K562 (cell line): Measurements from ENCODE around the gene ADGRE3. TPM values are rescaled to one million over a fixed set of nuclear protein-coding genes. Genes with fewer than 3 reads are reported as not detected.

Experiments
- ATAC-seq: fragments of 200-7000 bp; cut with Tn5 transposase; 3 replicates; pipeline ENCODE4 v1.9.1; 2020; ENCODE audit warnings: moderate library complexity
- BruUV-seq: library from RNA; stranded (reverse); fragments of 400-500 nt; replicated peaks from 2 replicates; lab custom pipeline; 2021; lab: Mats Ljungman, UMichigan
- CTCF ChIA-PET: fragments of 300-600 bp; formaldehyde crosslinking; extraction: SDS; loops from one replicate; lab custom pipeline; 2021; ENCODE audit warnings: low intra/inter-chr PET ratio; lab: Yijun Ruan, JAX
- POLR2A ChIA-PET: fragments of 300-600, 350-650 bp; sonication (Branson Sonifier 250); formaldehyde crosslinking; extraction: SDS; loops from one replicate; lab custom pipeline; 2021; ENCODE audit warnings: antibody characterized with exemption, inconsistent platforms; lab: Yijun Ruan, JAX
- DNase-seq, 4 experiments: peaks; one replicate each; pipeline versions ENCODE4 v3.0.0 to v3.0.0-alpha.2; 2011 to 2018; ENCODE audit warnings: low spot score in 3 of 4, mixed read lengths in 3 of 4; ENCODE audit errors: extremely low read depth in 1 of 4
- FAIRE-seq: peaks from 2 replicates; lab custom pipeline; 2011; peaks lifted over from hg19 to GRCh38; lab: Jason Lieb, UNC
- H2AFZ ChIP-seq: 2 replicates; pipeline ENCODE4 v1.6.0; 2011; ENCODE audit warnings: low read depth, low read length, control low read depth, inconsistent platforms
- H3K27ac ChIP-seq: fragments of 200-600 bp; 3 replicates; pipeline ENCODE4 v1.8.0; 2011; ENCODE audit warnings: low read depth, mild to moderate bottlenecking, control low read depth, inconsistent platforms, low read length, moderate library complexity, mixed read lengths; ENCODE audit errors: extremely low read depth
- H3K27me3 ChIP-seq, 2 experiments: fragments of 300-600 bp in 1 of 2; 2 replicates in 1 of 2; 3 replicates in 1 of 2; pipeline versions ENCODE4 v1.6.0 to v1.8.0; 2011; ENCODE audit warnings: inconsistent platforms in 2 of 2, low read length in 2 of 2, mild to moderate bottlenecking in 1 of 2, mixed read lengths in 1 of 2, moderate library complexity in 1 of 2; ENCODE audit not compliant: control insufficient read depth in 2 of 2, insufficient read depth in 2 of 2
- H3K36me3 ChIP-seq: fragments of 300-600 bp; 3 replicates; pipeline ENCODE4 v1.8.0; 2011; ENCODE audit warnings: mild to moderate bottlenecking, low read length, inconsistent platforms; ENCODE audit not compliant: control insufficient read depth, insufficient read depth
- H3K4me1 ChIP-seq, 2 experiments: fragments of 200-600 bp in 1 of 2; replicated peaks in 1 of 2; 2 replicates in 1 of 2; 3 replicates in 1 of 2; pipeline versions ENCODE4 v1.5.1 to v1.8.0; 2011; ENCODE audit warnings: inconsistent platforms in 2 of 2, low read length in 2 of 2, mild to moderate bottlenecking in 1 of 2, mixed read lengths in 1 of 2, moderate library complexity in 1 of 2; ENCODE audit not compliant: control insufficient read depth in 2 of 2, insufficient read depth in 2 of 2
- H3K4me2 ChIP-seq: 2 replicates; pipeline ENCODE4 v1.6.1; 2011; ENCODE audit warnings: low read length, control low read depth, inconsistent platforms, mixed read lengths; ENCODE audit not compliant: insufficient read depth
- H3K4me3 ChIP-seq: fragments of 200-600 bp; sonication (generic), shearing (Covaris generic); 2 replicates; pipeline ENCODE4 v1.5.1; 2016; ENCODE audit warnings: control low read depth, inconsistent platforms
- H3K79me2 ChIP-seq: fragments of 200-600 bp; 3 replicates; pipeline ENCODE4 v1.8.0; 2011; ENCODE audit warnings: low read length, inconsistent platforms; ENCODE audit not compliant: control insufficient read depth, insufficient read depth
- H3K9ac ChIP-seq, 2 experiments: 2 replicates each; pipeline versions ENCODE4 v1.6.0 to v1.6.1; 2011; ENCODE audit warnings: low read depth in 2 of 2, low read length in 2 of 2, control low read depth in 1 of 2, inconsistent platforms in 1 of 2, mild to moderate bottlenecking in 1 of 2, mixed read lengths in 1 of 2; ENCODE audit not compliant: insufficient read depth in 1 of 2
- H3K9me1 ChIP-seq: one replicate; pipeline ENCODE4 v1.6.0; 2011; ENCODE audit warnings: inconsistent platforms, mild to moderate bottlenecking, low read length, moderate library complexity; ENCODE audit not compliant: control insufficient read depth, insufficient read depth
- H3K9me3 ChIP-seq: replicated peaks from 2 replicates; pipeline ENCODE4 v1.5.1; 2011; ENCODE audit warnings: low read depth, low read length, inconsistent platforms; ENCODE audit not compliant: control insufficient read depth, insufficient read depth
- H4K20me1 ChIP-seq: replicated peaks from 2 replicates; pipeline ENCODE4 v1.6.1; 2011; ENCODE audit warnings: low read length, inconsistent platforms, mixed read lengths; ENCODE audit not compliant: control insufficient read depth, insufficient read depth
- CBX3 ChIP-seq, 2 experiments: IDR thresholded peaks; 1 replicate in 1 of 2; 2 replicates in 1 of 2; pipeline ENCODE4 v1.6.1; 2012; ENCODE audit warnings: inconsistent platforms in 2 of 2, low read length in 2 of 2, borderline replicate concordance in 1 of 2, control low read depth in 1 of 2
- ESRRB ChIP-seq: fragments of 250-450 bp; sonication (Bioruptor Pico); IDR thresholded peaks from 2 replicates; pipeline ENCODE4 v1.5.0; 2020; ENCODE audit warnings: mild to moderate bottlenecking, moderate library complexity, borderline replicate concordance
- MYNN ChIP-seq, 2 experiments: sonication (generic); formaldehyde crosslinking in 1 of 2; IDR thresholded peaks; 2 replicates each; pipeline versions ENCODE4 v1.5.0 to v1.6.1; 2016 to 2020; ENCODE audit warnings: antibody characterized with exemption in 1 of 2, missing genetic modification reagents in 1 of 2
- NR2F6 ChIP-seq: fragments of 450-650 bp; formaldehyde crosslinking; IDR thresholded peaks from 2 replicates; pipeline ENCODE4 v1.4.0; 2020; ENCODE audit warnings: mild to moderate bottlenecking
- PCBP1 ChIP-seq: fragments of 200-400 bp; formaldehyde crosslinking; IDR thresholded peaks from 2 replicates; pipeline ENCODE4 v1.6.1; 2018; ENCODE audit warnings: mild to moderate bottlenecking, low read depth, low read length; ENCODE audit not compliant: poor library complexity, severe bottlenecking
- PPARD ChIP-seq: fragments of 250-450 bp; sonication (Bioruptor Pico); IDR thresholded peaks from 2 replicates; pipeline ENCODE4 v1.8.0; 2022; ENCODE audit warnings: inconsistent platforms, mild to moderate bottlenecking, moderate library complexity
- SNIP1 ChIP-seq: fragments of 450-650 bp; IDR thresholded peaks from 2 replicates; pipeline ENCODE4 v1.7.1; 2017; ENCODE audit warnings: low read depth, mild to moderate bottlenecking
- TEAD4 ChIP-seq, 2 experiments: sonication (generic) in 1 of 2; formaldehyde crosslinking in 1 of 2; IDR thresholded peaks; 2 replicates each; pipeline versions ENCODE4 v1.6.1 to v1.8.0; 2012 to 2022; ENCODE audit warnings: borderline replicate concordance in 1 of 2, inconsistent platforms in 1 of 2, low read length in 1 of 2, mild to moderate bottlenecking in 1 of 2, missing genetic modification reagents in 1 of 2
- THRAP3 ChIP-seq: fragments of 450-650 bp; IDR thresholded peaks from 2 replicates; pipeline ENCODE4 v1.6.1; 2016; ENCODE audit warnings: mild to moderate bottlenecking, inconsistent platforms, borderline replicate concordance
- ZNF324 ChIP-seq: fragments of 250-450 bp; sonication (Bioruptor Pico); IDR thresholded peaks from 2 replicates; pipeline ENCODE4 v1.4.0; 2020; ENCODE audit warnings: mild to moderate bottlenecking
- WGBS: fragments of 100-300 bp; shearing (Covaris generic); methylation state at CpG from one replicate; pipeline ENCODE4 v1.1.6; 2016; ENCODE audit warnings: low coverage, mixed read lengths; ENCODE audit not compliant: insufficient coverage; ENCODE audit errors: missing lambda C conversion rate; 5-methylcytosine and 5-hydroxymethylcytosine counted together
- in situ Hi-C: fragments of 300-500 bp; cut with MboI; formaldehyde crosslinking; loops from 4 replicates; pipeline ENCODE4 v1.15.0; 2018; ENCODE audit warnings: inconsistent platforms, mixed read lengths
- intact Hi-C: fragments of 100-400 bp; cut with micrococcal nuclease; formaldehyde crosslinking; loops from 2 replicates; pipeline ENCODE4 v1.14.2; 2022
- polyA plus RNA-seq, 8 experiments: library from polyadenylated mRNA; depleted of rRNA in 4 of 8; stranded (reverse) in 5 of 8; unstranded in 3 of 8; fragments of >200 nt; fragmentation: Nextera tagmentation in 2 of 8; fragmentation: Illumina TruSeq in 1 of 8; extraction: Ambion mirVana in 2 of 8; extraction: Trizol in 1 of 8; gene quantifications; 2 replicates each; pipeline versions ENCODE4 v1.2.1 to v1.2.3, GENCODE V29; 2011 to 2014; ENCODE audit warnings: inconsistent platforms in 1 of 8, missing spikeins in 1 of 8
- total RNA-seq, 7 experiments: library from RNA; depleted of rRNA in 6 of 7; stranded (reverse); fragments of >200 nt in 6 of 7; fragmentation: Illumina TruSeq in 2 of 7; extraction: Trizol in 2 of 7; gene quantifications; 2 replicates each; pipeline versions ENCODE4 v1.2.1 to v1.2.3, GENCODE V29; 2011 to 2021; ENCODE audit warnings: low replicate concordance in 1 of 7
- TF ChIP-seq, protein P1 (sequence below): sonication (generic); formaldehyde crosslinking; IDR thresholded peaks from 2 replicates; pipeline ENCODE4 v1.9.0; 2022; ENCODE audit warnings: mild to moderate bottlenecking, missing genetic modification reagents
- TF ChIP-seq, protein P2 (sequence below): fragments of 450-650 bp; IDR thresholded peaks from 2 replicates; pipeline ENCODE4 v1.6.1; 2018; ENCODE audit not compliant: partially characterized antibody

The ADGRE3 gene
- total and polyA plus RNA-seq, 9 of the 15 experiments (the other 6 are each of a cell fraction or from before 2014, with no cell fraction given): not detected

DNA sequence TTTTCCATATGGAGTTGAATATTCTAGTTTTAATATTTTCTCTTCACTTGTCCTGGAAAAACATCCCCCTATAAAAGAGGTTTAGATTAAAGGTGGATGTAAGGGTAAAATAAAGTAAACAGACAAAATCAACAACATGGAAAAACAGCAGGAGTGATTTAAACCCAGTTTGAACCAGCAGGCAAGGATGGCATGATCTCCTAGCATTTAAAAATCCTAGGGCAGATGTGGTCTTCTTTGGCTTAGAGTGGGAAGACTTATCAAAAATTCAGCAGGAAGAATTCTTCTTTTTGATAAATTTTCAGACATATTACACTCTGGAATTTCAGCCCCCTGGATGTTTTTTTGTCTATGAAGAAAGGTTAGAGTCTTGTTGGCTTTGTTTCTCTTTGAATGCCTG, 55.2 kb downstream of the ADGRE3 start:
- Histone ChIP-seq H2AFZ (no peak overlapping the region), H3K27ac (no peak overlapping the region), H4K20me1 (no peaks in the 10 kb centered on the region), H3K4me1 (no peaks in the 10 kb centered on the region; a peak in 1 of 5 replicates), H3K36me3 (no peaks in the 10 kb centered on the region), H3K4me3 (no peak overlapping the region), H3K9ac (no peak overlapping the region), H3K27me3 (peaks cover 0 to 2% of the 10 kb centered on the region in 2 experiments; a peak in 1 of 5 replicates), H3K4me2 (no peak overlapping the region), H3K79me2 (no peaks in the 10 kb centered on the region), H3K9me3 (peaks cover 9% of the 10 kb centered on the region), H3K9me1 (no peaks in the 10 kb centered on the region)
- CTCF ChIA-PET: no interaction called here
- TF ChIP-seq, protein P1, sequence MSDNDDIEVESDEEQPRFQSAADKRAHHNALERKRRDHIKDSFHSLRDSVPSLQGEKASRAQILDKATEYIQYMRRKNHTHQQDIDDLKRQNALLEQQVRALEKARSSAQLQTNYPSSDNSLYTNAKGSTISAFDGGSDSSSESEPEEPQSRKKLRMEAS: no peak
- TF ChIP-seq CBX3 (IDR thresholded peaks at IDR 0.05; ENCODE audit: borderline replicate concordance in 1 of 2, low read length in 2 of 2) (peak in 1 of 2 experiments; percentile 70; a peak in 1 of 3 replicates), ZNF324 (CRISPR knock-in tag) (peak; percentile 96), PPARD (no peak)
- ATAC-seq (no peak), FAIRE-seq (no peak), DNase-seq (no peak)
- BruUV-seq: no TSS peak
- POLR2A ChIA-PET: no interaction called here
- in situ Hi-C loops: no loop called here
- intact Hi-C loops: no loop called here

DNA sequence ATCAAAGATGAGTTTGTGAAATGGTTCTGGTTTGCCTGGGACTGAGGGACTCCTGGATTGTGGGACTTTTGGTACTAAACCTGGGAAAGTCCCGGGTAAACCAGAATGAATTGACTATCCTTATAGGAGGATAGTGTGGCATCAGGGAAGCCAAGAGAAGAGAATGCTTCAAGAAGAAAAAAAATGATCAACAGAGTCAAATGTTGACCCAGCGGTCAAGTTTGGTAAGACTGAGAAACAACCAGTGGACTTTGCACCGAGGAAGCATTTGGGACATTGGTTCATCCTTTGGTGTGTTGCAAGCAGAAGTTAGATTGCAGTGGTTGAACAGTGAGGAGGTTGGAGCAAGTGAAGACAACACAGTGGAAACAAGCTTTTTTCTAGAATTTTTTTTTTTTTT, 58.2 kb downstream of the ADGRE3 start:
- Histone ChIP-seq H3K27me3 (no peaks in the 10 kb centered on the region), H3K4me2 (no peak overlapping the region), H3K9me1 (no peaks in the 10 kb centered on the region), H2AFZ (no peak overlapping the region), H3K27ac (no peak overlapping the region), H3K79me2 (no peaks in the 10 kb centered on the region), H4K20me1 (no peaks in the 10 kb centered on the region), H3K4me3 (no peak overlapping the region), H3K36me3 (no peaks in the 10 kb centered on the region), H3K9me3 (peaks cover 9% of the 10 kb centered on the region), H3K4me1 (peaks cover 4% of the 10 kb centered on the region in 2 experiments; a peak in 2 of 5 replicates), H3K9ac (no peak overlapping the region)
- BruUV-seq: no TSS peak
- 0% methylated on average over 3 of the region's 3 CpGs for whole genome bisulfite sequencing
- intact Hi-C loops (no loop called here), in situ Hi-C loops (no loop called here)
- DNase-seq: no peak
- CTCF ChIA-PET: no interaction called here
- ATAC-seq: no peak
- FAIRE-seq: no peak
- POLR2A ChIA-PET: interaction anchor here (0.6 kb wide), 1 partner anchor 141 kb away, joined by 3 read pairs; the partner anchor contains the start of gene PTGER1
- TF ChIP-seq THRAP3 (no peak), ESRRB (no peak), NR2F6 (CRISPR knock-in tag) (no peak), MYNN (IDR thresholded peaks at IDR 0.05) (no peak), MYNN (CRISPR knock-in tag; IDR thresholded peaks at IDR 0.05) (no peak), SNIP1 (no peak), TEAD4 (IDR thresholded peaks at IDR 0.05; ENCODE audit: low read length) (no peak), TEAD4 (CRISPR knock-in tag; IDR thresholded peaks at IDR 0.05; ENCODE audit: borderline replicate concordance) (no peak), PCBP1 (no peak)
- TF ChIP-seq, protein P2, sequence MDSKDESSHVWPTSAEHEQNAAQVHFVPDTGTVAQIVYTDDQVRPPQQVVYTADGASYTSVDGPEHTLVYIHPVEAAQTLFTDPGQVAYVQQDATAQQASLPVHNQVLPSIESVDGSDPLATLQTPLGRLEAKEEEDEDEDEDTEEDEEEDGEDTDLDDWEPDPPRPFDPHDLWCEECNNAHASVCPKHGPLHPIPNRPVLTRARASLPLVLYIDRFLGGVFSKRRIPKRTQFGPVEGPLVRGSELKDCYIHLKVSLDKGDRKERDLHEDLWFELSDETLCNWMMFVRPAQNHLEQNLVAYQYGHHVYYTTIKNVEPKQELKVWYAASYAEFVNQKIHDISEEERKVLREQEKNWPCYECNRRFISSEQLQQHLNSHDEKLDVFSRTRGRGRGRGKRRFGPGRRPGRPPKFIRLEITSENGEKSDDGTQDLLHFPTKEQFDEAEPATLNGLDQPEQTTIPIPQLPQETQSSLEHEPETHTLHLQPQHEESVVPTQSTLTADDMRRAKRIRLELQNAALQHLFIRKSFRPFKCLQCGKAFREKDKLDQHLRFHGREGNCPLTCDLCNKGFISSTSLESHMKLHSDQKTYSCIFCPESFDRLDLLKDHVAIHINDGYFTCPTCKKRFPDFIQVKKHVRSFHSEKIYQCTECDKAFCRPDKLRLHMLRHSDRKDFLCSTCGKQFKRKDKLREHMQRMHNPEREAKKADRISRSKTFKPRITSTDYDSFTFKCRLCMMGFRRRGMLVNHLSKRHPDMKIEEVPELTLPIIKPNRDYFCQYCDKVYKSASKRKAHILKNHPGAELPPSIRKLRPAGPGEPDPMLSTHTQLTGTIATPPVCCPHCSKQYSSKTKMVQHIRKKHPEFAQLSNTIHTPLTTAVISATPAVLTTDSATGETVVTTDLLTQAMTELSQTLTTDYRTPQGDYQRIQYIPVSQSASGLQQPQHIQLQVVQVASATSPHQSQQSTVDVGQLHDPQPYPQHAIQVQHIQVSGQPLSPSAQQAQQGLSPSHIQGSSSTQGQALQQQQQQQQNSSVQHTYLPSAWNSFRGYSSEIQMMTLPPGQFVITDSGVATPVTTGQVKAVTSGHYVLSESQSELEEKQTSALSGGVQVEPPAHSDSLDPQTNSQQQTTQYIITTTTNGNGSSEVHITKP: no peak
